ENCODE data around the gene ITPKB. TPM values are rescaled to one million over a fixed set of nuclear protein-coding genes. Genes with fewer than 3 reads are reported as not detected.
"Not testable (repeated sequence)": the region's sequence is repeated elsewhere in the genome, so short reads cannot be mapped to it uniquely, and the experiment has no call there.

ITPKB gene
- total RNA-seq, result 10 to 100 TPM; 37.5 to 51.3 TPM

DNA sequence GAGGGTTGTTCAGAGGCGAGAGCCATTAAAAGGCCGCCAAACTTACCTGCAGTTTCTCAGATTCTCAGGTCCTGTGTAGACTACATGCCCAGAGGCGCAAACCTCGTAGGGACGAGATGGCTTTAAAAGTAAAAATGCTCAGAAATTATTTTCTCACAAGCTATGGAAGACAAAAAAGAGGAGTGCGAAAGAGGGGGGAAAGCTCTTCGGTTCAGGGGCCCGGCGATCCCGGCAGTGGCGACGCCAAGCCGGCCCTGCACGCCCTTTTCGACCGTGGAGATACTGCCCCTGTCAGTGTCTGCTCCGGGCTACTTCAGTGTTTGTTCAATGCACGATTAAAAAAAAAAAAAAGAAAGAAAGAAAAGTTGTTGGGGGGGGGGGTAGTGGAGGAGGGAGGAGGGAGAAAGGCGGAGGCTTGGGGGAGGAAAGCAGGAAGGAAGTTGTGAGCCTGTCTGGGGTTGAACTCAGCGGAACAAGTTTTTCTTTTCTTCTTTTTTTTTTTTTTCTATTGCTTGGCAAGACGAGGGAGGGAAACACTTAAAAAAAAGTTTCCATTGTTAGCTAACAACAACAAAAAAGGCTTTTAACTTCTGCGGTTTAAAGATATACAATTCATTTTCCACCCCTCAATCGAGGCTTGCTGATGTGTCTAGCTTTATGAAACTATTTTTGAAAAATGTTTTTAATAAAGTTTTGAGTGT lies at the start of gene ITPKB:
Gene ITPKB (minus strand): TSS at position 288 of the 701 bp plus-strand sequence. CDS start 1,824 bp downstream, outside the sequence.
- peak within 1 kb of the TSS; percentile 90 to 97 for H3K27ac Mint-ChIP-seq
- ATAC-seq (peak; percentile 33 to 53), DNase-seq (ENCODE audit: low spot score in 2 of 2) (peak in 1 of 2 donors; percentile 64)
- H3K36me3 Mint-ChIP-seq, result peaks cover 36 to 42% of the 10 kb centered on the region in 2 donors
- no peaks in the 10 kb centered on the region for H3K9me3 Mint-ChIP-seq

DNA sequence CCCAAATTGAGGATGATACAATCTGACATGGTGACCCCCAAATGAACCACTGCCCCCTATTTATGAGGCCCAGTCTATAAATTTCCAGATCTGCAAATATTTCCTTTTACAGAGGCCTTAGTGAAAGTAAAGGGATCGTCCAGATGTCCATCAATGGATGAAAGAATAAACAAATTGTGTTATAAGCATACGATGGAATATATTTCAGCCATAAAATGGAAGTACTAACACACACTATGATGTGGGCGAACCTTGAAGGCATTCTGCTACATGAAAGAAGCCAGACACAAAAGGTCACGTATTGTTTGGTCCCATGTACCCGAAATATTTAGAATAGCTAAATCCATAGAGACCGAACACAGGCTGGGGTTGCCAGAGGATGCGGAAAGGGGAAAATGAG lies 48.6 kb upstream of the ITPKB start:
- no peak for DNase-seq (ENCODE audit: low spot score in 2 of 2)
- Mint-ChIP-seq H3K9me3 (no peaks in the 10 kb centered on the region), H3K36me3 (no peaks in the 10 kb centered on the region), H3K27ac (no peak overlapping the region)
- no peak for ATAC-seq

DNA sequence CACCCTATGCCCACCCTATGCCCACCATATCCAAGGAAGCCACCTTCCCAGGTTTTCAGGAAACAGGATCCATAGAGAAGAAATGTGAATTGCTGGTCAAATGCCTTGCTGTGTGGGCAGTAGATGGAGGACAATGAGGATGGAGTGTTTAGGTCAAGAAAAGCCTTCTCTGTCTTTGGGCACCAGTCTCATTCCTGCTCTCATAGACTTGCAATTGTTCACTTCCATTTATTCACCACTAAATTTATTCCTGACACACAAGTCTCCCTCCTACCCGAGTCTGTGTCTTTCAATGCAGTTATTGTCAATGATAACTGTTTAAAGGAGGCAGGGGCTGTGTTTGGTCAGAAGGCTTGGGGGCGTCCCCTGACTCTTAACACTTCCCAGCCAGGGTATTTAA lies 48.0 kb upstream of the ITPKB start:
- ATAC-seq (no peak), DNase-seq (ENCODE audit: low spot score in 2 of 2) (no peak)
- H3K36me3 Mint-ChIP-seq, result no peaks in the 10 kb centered on the region
- H3K27ac Mint-ChIP-seq, result no peak overlapping the region
- H3K9me3 Mint-ChIP-seq, result peaks cover 0 to 1% of the 10 kb centered on the region in 2 donors

DNA sequence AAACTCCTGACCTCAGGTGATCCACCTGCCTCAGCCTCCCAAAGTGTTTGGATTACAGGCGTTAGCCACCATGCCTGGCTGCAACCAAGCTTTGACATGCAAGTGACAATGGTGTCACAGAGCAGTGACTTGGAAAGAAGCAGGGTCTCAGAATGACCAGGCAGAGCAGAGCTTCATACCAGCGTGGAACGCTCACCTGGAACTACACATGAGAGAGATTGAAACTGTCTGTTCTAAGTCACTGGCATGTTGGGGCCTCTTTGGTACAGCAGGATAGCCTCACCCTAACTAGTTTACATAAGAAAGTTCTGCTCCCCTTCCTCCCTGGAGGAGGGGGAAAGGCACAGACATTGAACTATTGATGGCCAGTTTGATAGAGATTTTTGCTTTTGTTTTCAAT lies 47.5 kb upstream of the ITPKB start:
- H3K9me3 Mint-ChIP-seq, result peaks cover 0 to 3% of the 10 kb centered on the region in 2 donors
- H3K36me3 Mint-ChIP-seq, result no peaks in the 10 kb centered on the region
- H3K27ac Mint-ChIP-seq, result peak overlapping the region in 1 of 2 donors; percentile 40
- DNase-seq (ENCODE audit: low spot score in 2 of 2) (no peak), ATAC-seq (peak in 1 of 2 donors; percentile 75)

DNA sequence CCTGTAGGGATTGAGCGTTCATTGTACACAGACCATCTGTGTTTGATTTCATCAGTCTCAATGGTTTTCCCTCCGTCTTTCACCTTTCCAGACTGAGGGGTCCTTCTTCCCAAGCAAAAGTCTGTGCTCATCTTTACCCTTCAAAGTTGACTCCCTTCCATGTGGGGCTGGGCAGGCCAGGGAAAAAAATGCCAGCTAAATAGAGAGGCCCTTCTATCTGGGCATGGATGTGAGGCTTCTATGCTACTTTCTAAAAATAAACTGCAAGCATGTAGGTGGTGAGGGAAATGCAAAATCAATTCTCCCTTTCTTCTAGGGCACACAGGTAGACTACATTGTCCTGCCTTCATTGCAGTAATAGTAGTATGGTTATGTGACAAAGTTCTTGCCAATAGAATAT lies 46.7 kb upstream of the ITPKB start:
- H3K36me3 Mint-ChIP-seq, result no peaks in the 10 kb centered on the region
- H3K27ac Mint-ChIP-seq, result no peak overlapping the region
- ATAC-seq, result no peak
- peaks cover 0 to 3% of the 10 kb centered on the region in 2 donors for H3K9me3 Mint-ChIP-seq
- no peak for DNase-seq (ENCODE audit: low spot score in 2 of 2)

DNA sequence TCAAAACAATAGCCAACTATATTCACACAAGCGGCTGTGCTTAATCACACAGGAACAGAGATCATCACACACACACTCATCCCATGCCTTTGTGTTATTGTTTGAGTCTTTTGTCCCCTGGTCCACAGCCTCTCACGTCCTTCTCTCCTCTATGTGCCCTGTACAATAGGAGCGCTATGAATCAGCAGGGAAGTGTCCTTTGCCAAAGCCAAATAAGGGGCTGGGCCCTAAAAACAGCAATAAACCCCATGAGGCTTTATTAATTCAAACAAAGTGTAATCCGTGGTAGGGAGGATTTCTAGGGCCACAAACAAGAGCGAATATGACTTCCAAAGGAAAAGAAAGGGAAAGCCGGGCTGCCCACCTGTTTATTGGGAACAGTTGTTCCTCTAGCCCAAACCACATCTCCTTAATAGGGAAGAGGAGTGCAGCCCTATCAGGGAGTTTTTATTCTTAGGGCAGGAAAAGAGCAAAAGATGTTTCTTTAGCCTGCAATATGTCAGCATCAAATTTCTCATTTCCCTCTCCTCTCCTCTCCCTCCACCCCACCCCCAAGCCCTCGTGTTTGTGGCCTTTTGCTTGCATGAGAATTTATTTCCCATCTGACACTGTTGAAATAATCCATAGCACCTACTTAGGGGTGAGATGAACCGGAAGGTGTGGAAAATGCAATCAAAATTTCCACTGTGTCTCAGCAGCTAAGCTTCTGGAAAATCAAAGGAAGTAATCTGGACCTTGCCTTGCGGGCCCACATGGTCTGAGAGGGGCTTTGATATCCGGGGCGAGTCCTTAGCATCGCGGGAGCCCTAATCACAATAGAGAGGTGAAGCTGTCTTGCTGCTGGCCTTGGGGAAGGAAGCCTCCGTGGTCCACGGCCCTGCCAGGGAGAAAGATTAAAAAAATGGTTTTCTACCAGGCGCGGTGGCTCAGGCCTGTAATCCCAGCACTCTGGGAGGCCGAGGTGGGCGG lies 45.3 kb upstream of the ITPKB start:
- DNase-seq (ENCODE audit: low spot score in 2 of 2), result no peak
- ATAC-seq, result no peak
- peaks cover 0 to 3% of the 10 kb centered on the region in 2 donors for H3K9me3 Mint-ChIP-seq
- no peaks in the 10 kb centered on the region for H3K36me3 Mint-ChIP-seq
- no peak overlapping the region for H3K27ac Mint-ChIP-seq

DNA sequence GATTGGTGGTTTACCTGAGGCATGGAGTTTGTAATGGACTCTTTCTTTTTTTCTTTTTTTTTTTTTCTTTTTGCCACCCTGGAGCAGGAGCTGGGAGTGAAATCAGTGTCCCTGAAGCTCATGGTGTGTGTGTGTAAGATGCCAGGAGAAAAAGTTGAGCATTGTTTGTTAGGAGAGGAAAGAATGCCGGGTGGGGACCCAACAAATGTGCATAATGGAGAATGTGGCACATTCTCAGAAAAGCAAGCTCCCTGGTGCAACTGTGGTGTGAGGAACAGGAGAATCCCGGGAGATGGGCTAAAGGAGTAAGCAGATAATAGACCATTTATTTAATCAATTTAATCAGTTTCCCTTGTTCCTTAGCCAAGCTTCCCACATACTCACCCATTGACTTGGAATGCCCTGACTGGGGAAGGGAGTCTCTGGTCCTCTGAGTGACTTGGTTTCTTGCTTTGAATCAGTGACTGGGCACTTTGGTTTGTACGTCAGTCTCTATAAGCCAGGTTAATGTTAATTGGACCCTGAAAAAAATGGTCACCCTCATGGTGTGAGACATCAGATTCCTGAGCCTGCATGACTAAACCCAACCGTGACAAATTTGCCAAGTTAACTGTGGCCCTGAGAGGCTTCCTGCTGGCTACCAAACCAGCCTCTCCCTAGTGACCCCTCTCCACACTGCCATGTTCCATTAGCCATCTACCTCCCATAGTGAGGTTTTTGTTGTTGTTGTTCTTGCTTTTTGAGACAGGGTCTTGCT lies 43.9 kb upstream of the ITPKB start:
- Mint-ChIP-seq H3K27ac (no peak overlapping the region), H3K36me3 (no peaks in the 10 kb centered on the region), H3K9me3 (peaks cover 0 to 3% of the 10 kb centered on the region in 2 donors)
- ATAC-seq (no peak), DNase-seq (ENCODE audit: low spot score in 2 of 2) (no peak)

DNA sequence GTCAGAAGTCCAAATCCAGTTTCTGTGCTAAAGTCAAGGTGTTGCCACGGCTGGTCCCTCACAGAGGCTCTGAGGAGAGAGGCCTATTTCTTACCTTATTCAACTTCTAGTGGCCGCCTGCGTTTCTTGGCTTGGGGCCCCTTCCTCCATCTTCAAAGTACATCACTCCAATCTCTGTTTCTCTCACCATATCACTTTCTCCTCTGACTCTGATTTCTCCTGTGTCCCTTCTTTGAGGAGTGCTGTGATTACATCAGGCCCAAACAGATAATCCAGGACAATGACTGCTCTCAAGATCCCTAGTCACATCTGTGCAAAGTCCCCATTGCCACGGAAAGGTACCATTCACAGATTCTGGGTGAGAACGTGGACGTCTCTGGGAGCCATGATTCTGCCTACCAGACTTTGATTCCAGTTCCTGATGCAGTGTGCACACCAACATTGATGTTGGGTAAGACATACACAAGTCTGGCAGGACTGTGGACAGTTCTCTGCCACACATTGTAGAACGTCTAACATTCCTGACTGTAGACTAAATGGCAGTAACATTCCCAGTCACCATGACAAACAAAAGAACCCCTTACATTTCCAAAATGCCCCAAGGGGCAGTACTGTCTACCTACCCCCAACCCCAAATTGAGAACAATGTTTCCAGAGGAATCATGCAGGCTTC lies 43.0 kb upstream of the ITPKB start:
- peaks cover 0 to 3% of the 10 kb centered on the region in 2 donors for H3K9me3 Mint-ChIP-seq

DNA sequence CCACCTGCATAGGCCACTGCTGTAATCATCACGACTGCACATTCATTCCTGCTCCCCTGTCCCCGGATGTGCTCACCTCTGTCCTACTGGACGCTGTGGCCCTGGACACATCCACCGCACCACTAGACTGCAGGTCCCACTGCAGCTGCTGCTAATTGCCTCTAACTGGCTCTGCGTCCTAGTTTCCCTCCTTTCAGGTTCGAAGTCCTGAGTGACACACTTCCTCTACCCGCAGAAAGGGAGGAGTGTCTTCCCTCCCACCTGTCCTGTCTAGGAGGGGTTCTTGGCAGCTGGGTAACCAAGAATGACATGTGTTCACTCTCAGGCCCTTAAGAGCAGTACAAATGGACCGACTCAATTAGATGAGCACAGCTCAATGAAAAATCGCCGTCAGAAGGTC lies 40.5 kb upstream of the ITPKB start:
- ATAC-seq, result no peak
- peak overlapping the region in 1 of 2 donors; percentile 40 for H3K27ac Mint-ChIP-seq
- peaks cover 0 to 3% of the 10 kb centered on the region in 2 donors for H3K9me3 Mint-ChIP-seq

More for the DNA sequence above, 43.0 kb upstream of the ITPKB start:
- Mint-ChIP-seq H3K36me3 (no peaks in the 10 kb centered on the region), H3K27ac (no peak overlapping the region)
- no peak for ATAC-seq
- no peak for DNase-seq (ENCODE audit: low spot score in 2 of 2)

DNA sequence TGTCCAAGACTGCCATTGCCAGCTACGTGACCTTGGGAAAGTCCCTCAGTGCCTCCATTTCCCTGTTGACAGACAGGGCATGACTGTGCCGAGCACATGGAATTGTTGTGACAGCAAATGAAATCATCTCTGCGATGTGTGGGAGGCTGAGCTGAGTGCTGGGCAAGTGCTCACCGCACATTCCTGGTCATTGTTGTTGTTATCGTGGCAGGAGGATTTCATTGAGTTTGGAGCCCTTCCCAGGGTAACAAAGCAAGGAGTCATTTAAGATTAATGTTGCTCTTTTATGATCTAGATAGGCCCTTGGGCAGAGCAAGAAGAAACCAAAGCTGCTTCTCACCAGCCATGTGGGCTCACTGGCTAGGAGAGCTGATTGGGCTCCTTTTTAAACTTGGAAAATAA lies 39.6 kb upstream of the ITPKB start:
- H3K36me3 Mint-ChIP-seq, result no peaks in the 10 kb centered on the region
- no peak overlapping the region for H3K27ac Mint-ChIP-seq
- no peak for ATAC-seq
- DNase-seq (ENCODE audit: low spot score in 2 of 2), result no peak
- peaks cover 0 to 3% of the 10 kb centered on the region in 2 donors for H3K9me3 Mint-ChIP-seq

More for the DNA sequence above, 40.5 kb upstream of the ITPKB start:
- no peak for DNase-seq (ENCODE audit: low spot score in 2 of 2)
- H3K36me3 Mint-ChIP-seq, result no peaks in the 10 kb centered on the region

DNA sequence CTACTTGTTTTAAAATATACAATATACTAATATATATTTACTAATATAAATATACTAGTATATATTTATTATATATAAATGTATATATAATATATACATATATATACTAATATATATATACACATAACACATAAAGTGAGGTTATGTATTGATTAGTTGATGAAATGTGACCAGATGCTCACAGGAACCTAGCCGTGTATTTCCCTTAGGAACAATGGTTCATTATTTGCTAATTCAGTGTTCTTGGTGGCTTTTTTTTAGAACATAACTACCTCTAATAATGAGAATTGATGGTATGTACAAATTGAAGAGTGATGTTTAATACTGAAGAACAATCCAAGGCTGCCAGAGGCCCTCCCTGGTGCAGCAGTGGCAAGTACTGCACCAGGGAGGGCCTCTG lies 37.9 kb upstream of the ITPKB start:
- H3K27ac Mint-ChIP-seq, result no peak overlapping the region
- DNase-seq (ENCODE audit: low spot score in 2 of 2), result no peak
- ATAC-seq, result no peak
- peaks cover 0 to under 1% of the 10 kb centered on the region in 2 donors for H3K9me3 Mint-ChIP-seq
- H3K36me3 Mint-ChIP-seq, result no peaks in the 10 kb centered on the region

DNA sequence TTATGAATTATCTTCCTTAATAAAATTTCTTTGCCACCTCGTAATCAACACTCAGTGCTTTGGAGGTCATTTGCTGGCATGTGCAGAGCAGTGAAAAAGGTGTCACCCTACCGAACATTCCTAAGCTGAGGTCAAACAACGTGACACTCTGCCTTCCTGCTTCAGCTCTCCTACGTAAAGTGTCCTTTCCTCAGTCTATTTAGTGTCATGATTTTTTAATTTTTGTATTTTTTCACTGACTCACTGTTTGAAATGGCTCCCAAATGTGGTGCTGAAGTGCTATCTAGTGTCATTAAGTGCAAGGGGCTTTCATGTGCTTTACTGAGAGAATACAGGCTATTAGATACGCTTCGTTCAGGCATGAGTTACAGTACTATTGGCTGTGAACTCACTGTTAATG lies 37.0 kb upstream of the ITPKB start:
- Mint-ChIP-seq H3K9me3 (no peaks in the 10 kb centered on the region), H3K36me3 (no peaks in the 10 kb centered on the region), H3K27ac (no peak overlapping the region)
- ATAC-seq (no peak), DNase-seq (ENCODE audit: low spot score in 2 of 2) (no peak)

DNA sequence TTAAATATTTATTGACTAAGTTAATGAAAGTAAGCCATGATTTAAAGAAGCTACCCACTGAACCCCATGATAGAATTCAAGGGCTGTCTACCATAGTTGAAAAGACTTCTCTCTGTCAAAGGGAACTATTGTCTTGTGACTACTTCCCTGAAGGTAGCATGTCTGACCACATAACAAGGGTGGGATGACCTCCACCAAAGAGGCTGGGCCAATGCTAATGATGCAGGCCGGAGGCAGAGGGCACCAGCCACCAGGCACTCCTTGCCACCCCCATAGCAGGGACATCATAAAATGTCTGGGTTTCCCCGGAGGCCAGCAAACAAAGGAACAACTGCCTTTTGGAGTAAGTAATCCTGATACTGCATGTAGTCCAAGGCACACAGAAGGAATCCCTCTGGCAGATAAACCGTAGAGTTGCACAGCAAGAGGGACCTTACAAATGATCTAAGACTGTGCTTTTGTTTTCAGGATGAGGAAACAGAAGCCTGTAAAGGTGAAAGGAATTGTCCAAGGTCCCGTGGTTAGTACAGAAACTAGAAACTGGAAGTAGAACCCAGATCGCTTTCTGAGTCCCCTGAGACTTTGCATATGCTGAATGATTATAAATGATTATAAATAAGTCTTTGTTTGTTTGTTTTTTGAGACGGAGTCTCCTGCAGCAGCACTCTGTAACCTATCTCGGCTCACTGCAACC lies 33.5 kb upstream of the ITPKB start:
- H3K9me3 Mint-ChIP-seq, result no peaks in the 10 kb centered on the region
- H3K36me3 Mint-ChIP-seq, result no peaks in the 10 kb centered on the region
- ATAC-seq (no peak), DNase-seq (ENCODE audit: low spot score in 2 of 2) (no peak)
- no peak overlapping the region for H3K27ac Mint-ChIP-seq

DNA sequence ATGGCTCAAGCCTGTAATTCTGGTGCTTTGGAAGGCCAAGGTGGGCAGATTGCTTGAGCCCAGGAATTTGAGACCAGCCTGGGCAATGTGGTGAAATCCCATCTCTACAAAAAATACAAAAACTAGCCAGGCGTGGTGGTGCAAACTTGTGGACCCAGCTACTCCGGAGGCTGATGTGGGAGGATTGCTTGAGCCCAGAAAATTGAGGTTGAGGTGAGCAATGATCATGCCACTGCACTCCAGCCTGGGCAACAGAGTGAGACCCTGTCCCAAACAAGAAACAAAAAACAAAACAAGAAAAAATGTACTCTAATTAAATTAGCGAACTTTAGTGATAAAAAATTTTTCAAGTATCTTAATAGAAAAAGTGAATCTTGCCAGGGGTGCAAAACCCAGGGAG lies 28.1 kb upstream of the ITPKB start:
- not testable (repeated sequence) for H3K9me3 Mint-ChIP-seq; H3K36me3 Mint-ChIP-seq; ATAC-seq; DNase-seq (ENCODE audit: low spot score in 2 of 2)
- peak overlapping the region in 1 of 2 donors; percentile 10 for H3K27ac Mint-ChIP-seq

DNA sequence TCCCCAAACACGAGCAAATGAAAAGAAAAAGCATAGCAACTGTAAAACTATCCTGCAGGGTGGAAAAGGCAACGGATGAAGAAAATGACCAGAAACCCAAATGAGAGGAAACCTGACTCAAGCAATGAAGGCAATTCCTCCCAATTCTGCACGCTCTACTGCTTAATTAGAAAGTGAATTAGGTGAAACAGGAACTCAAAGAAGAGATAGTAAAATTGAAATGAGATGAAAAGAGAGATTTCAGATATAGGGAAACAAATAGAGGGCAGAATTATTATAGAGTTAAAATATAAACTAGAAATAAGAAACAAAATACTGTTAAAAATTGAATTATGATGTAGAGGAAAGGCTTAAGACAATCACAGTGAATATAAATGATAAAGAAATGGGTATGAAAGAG lies 27.5 kb upstream of the ITPKB start:
- DNase-seq (ENCODE audit: low spot score in 2 of 2) (no peak), ATAC-seq (no peak)
- peak overlapping the region in 1 of 2 donors; percentile 10 for H3K27ac Mint-ChIP-seq
- H3K36me3 Mint-ChIP-seq, result no peaks in the 10 kb centered on the region
- H3K9me3 Mint-ChIP-seq, result no peaks in the 10 kb centered on the region

DNA sequence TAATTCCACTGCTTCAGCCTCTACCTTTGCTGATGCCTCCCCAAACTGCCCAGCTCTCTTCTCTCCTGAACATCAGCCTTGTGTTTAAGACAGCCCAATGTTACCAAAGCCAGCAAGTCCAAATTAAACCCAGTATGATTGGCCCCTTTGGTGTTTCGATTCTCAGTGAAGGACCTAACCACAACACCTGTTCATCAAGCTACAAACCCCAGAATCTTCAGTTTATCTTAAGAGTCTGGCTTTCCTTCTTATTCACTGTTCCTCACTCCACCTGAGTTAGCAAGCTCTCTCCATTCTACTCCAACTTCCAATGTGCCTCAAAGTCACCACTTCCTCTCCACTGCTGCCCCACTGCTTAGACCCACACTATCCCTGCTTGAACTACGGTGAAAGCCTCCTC lies 25.5 kb upstream of the ITPKB start:
- no peak for DNase-seq (ENCODE audit: low spot score in 2 of 2)
- H3K9me3 Mint-ChIP-seq, result no peaks in the 10 kb centered on the region
- ATAC-seq, result peak in 1 of 2 donors; percentile 47
- no peaks in the 10 kb centered on the region for H3K36me3 Mint-ChIP-seq
- H3K27ac Mint-ChIP-seq, result peak overlapping the region; percentile 6 to 24

Data from activated naive CD4-positive, alpha-beta T cell treated with anti-CD3 and anti-CD28 coated beads, Interleukin-2, amount 50 U/mL, for 72 hours (primary cell).